ENCODE data around the gene HAPSTR1.
"Not testable (repeated sequence)": the region's sequence is repeated elsewhere in the genome, so short reads cannot be mapped to it uniquely, and the experiment has no call there.

Gene HAPSTR1

DNA sequence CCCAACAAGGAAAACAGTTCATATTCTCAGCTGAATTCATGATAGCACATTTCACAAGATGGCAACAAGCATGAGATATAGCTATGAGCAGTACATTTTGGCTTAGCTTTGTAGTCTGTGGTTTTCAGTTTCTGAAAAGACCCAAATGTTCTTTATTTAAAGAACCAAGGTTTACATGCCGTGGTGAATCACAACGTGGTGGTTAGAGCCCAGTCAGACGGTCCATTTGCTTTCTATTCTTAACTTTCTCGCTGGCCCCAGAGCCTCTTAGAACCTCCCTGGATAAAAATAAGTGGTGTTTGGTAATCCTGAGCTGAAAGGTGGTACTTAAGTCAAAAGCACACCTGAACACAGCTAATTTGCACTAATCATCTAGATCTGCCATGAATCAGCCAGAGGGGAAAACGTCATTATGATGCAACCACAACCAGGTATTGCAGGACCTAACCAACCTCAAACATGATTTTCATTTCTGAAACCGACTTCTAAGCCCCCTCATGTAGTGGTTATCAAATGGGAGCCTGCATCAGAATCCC lies 18.6 kb upstream of the HAPSTR1 start:
- peak; percentile 66 for DNase-seq

DNA sequence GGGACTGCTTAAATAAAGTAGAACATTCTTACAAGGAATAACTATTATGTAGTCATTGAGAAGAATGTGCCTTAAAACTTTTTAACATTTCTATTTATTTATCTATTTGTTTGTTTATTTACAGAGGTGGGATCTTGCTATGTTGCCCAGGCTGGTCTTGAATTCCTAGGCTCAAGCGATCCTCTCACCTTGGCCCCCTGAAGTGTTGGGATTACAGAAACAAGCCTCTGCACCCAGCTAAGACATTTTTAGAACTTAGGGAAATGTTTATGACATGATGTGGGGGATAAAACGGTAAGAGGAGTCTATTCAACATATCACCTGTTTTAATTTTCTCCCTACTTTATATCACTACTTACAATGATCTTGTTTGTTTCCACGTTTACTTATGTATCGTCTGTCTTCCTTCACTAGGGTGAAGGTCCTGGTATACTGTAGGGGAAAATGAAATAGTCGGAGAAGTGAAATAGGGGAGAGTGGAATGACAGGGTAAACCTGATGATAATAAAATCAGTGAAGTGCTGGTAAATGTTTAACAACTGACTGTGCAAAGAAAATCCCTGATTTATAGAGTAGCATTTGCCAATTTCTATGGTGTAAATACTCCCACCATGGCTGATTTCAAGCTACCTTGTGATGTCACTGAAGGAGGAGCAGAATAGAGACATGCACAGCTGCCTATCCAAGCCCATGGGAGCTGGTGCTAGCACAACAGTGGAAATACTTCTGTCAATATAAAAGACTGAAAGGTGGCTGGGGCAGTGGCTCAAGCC lies 16.0 kb upstream of the HAPSTR1 start:
- DNase-seq: no peak

DNA sequence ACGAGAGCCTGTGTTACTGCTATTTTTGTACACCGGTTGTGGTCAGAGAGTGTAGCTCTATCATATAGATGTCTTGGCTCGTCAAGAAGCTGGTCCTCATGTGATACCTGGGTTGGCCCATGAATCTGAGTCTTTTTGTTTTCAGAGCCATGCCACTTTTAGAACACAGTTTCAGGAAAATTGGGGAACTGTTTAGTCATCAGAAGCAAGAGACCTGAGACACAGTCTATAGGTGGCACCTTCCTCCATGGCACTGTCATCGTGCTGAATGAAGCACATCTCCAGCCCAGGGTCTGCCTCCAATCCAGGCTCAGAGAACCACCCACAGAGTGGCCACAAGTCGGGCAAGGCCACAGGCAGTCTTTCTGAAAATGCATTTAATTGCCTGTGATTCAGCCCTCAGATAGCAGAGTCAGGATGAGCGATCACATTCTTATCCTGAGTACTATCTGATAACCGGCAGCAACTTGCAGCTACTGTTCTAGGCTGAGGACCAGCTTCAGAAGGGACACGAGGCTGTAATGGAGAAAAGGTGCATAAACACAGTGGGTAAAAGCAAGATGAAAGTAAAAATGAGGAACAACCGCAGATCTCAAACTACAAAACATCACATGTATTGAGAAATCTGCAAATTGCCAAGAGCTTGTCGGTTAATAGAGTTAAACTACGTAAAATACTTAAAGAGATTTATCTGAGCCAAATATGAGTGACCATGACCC lies 14.2 kb upstream of the HAPSTR1 start:
- DNase-seq: peak; percentile 34

DNA sequence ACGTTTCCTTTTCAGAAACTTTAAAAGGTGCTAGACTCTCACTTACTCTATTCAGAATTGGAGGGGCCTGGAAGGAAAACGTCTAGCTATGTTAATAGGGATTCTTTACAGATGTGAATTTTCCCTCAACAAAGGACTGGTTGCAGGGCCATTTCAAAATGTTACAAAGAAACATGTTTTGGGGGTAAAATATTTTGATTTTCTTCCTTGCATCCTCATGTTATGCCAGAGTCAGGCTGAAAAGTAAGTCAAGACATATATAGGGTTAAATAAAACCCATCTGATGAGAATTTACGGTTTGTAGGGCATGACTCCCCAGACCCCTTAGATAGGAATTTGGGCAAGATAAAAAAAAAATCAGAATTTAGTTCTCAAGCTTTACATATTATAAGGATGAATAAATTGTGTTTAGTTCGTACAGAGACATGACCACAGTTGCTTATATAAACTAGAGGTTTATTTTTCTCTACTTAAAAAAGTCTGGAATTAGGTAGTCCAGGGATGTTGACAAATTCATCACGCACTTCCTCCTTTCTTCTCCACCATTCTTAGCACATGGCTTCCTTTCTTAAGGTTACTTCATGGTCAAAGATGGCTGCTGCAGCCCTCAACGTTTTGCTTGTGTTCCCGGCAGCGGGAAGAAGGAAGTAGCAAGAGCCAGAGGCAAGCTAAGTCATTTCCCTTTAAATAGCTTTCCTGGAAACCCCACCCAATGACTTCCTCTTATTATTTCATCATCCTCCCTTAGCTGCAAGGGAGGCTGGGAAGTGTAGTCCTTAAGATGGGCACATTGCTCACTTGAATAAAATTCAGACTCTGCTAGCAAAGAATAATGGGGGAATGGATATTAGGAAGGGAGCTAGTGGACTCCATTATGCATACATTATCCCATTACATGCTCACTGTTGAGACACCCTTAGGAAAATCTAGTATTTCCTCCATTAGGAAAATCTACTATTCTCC lies 12.7 kb upstream of the HAPSTR1 start:
- DNase-seq: peak; percentile 94

DNA sequence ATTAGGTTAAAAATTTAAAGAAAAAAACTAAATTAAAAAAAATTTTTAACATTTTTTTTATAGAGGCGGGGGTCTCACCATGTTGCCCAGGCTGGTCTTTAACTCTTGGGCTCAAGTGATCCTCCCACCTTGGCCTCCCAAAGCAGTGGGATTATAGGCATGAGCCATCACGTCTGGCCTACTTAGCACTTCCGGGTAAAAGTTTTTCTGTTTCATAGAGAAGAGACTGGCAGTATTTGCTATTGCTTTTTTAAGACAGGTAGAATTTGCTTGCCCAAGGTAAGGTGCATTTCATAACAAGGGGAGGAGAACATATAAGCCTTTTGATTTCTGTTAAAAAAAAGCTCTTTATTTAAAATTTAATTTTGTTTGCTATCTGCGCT lies 12.0 kb upstream of the HAPSTR1 start:
- DNase-seq: no peak

DNA sequence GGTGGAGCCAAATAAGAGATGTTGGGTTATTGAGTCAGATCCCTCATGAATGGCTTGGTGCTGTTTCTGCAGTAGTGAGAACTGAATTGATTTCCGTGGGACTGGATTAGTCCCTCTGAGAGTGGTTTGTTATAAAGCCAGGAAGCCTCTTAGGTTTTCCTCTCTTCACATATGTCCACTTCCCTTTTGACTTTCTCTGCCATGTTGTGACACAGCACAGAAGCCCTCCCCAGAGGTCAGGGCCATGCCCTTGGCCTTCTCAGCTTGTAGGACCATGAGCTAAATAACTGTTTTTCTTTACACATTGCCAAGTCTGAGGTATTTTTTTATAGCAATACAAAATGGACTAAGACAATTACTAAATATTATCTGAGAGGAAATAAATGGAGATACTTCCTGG lies 10.3 kb upstream of the HAPSTR1 start:
- no peak for DNase-seq

DNA sequence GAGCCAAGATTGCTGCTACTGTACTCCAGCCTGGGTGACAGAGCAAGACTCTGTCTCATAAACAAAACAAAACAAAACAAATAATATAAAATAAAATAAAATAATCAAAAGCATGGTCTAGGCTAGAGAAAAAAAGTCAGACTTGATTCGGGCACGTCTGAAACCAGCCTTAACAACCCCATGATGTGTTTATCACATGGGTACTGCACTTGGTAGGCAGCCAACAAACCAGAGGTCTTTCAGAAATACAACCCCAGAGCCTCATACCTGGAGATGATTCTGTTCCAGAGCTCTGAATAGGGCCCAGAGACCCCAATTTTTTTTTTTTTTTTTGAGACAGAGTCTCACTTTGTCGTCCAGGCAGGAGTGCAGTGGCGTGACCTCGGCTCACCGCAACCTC lies 9.6 kb upstream of the HAPSTR1 start:
- no peak for DNase-seq

DNA sequence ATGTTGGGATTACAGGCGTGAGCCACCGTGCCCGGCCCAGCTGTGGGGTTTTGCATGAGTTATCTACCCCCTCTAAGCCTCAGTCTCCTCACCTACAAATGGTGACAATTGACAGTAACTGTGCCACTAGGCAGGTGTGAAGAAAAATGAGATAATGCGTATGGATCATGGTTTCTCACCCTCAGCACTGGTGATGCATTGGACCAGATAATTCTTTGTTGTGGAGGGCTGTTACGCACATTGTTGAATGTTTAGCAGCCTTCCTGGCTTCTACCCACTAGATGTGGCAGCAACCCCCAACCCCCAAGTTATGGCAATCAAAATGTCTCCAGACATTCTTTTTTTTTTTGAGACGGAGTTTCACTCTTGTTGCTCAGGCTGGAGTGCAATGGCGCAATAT lies 9.0 kb upstream of the HAPSTR1 start:
- no peak for DNase-seq

DNA sequence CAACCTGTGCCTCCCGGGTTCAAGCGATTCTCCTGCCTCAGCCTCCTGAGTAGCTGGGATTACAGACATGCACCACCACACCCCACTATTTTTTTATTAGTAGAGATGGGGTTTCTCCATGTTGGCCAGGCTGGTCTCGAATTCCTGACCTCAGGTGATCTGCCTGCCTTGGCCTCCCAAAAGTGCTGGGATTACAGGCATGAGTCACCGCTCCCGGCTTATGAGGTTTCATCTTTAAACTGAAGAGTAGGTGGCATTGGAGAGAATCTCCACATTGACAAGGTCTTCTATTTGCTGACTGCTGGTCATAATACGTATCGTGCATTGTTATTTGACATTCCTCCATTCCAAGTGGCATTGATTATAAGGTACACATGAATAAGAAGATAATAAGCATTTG lies 3.7 kb upstream of the HAPSTR1 start:
- not testable (repeated sequence) for DNase-seq

DNA sequence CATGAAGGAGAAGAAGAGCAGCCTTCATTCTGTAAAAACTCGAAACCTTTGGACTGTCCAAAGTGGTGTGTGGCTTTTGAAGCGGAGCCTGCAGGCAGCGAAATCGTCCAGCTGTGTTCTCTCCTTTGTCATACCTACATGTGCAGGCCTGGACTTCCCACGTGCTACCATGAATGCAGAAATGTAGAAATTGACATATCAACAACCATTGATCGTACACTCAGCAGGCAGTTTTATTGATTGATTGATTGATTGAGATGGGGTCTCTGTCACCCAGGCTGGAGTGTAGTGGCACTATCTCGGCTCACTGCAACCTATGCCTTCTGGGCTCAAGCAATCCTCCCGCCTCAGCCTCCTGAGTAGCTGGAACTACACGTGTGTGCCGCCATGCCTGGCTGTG lies 2.6 kb upstream of the HAPSTR1 start:
- DNase-seq: no peak

DNA sequence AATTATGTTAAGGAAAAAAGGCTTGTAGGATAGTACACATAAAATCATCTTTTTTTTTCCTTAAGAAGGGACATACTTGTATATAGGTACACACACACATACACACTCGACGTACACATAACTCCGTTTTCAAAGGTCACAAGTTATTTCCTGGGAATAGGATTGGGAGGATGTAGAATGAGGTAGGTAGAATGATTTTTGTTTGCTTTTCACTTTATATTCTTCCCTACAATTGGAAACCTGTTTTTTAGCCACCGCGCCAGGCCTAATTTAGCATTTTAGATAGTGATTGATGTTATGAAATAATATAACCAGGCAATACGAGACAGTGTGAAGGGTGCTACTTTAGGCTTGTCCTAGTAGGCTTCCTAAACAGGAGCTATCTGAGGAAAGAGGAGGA lies 1.8 kb upstream of the HAPSTR1 start:
- DNase-seq: no peak

DNA sequence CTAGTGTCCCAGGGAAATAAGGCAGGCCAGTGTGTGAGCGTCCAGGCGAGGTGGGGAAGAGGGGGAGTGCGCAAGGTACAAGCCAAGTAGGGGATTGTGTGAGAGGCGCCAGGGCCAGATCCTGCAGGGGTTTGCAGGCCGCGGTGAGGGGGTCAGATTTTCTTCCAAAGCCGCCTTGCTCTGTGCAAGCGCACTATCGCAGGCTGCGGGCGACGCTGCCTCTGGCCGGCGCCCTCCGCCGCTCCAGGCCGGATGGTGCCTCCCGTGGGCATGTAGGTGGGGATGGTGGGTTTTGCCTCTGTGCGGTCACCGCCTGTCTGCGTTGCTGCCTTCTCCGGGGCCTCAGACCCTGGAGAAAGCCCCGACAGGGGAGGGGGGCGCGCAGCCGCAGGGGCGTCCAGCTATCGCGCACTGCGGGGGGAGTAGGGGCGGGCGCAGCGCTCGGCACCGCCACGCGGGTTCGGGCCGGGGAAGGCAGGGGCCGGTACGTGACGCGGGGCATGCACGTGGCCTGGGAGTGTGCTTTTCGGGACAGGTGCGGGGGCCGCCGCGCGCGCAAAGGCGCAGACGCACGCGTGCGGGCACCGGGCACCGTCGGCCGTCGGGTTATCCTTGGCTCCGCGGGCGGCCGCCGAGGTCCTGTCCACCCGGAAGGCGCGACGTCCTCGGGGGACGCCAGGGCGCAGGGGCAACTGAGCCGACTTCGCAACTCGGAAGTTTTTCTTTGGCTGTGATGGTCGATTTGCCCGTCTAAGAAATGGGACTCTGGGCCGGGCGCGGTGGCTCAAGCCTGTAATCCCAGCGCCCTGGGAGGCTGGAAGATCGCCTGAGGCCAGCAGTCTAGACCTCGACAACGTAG lies 1.1 kb upstream of the HAPSTR1 start:
- peak; percentile 52 for DNase-seq

DNA sequence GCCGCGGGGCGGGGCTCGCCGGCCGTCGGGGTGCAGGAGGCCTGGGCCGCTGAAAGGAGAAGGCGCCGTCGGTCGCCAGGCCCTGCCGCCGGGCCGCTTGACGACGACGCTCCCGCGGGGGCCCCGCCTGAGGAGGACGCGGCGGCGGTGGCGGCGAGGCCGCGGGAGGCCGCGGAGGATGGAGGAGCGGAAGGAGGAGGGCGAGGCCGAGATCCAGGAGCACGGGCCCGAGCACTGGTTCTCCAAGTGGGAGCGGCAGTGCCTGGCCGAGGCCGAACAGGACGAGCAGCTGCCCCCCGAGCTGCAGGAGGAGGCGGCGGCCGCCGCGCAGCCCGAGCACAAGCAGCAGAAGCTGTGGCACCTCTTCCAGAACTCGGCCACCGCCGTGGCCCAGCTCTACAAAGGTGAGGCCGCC lies 430 bp downstream of the HAPSTR1 start:
- peak; percentile 50 for DNase-seq

DNA sequence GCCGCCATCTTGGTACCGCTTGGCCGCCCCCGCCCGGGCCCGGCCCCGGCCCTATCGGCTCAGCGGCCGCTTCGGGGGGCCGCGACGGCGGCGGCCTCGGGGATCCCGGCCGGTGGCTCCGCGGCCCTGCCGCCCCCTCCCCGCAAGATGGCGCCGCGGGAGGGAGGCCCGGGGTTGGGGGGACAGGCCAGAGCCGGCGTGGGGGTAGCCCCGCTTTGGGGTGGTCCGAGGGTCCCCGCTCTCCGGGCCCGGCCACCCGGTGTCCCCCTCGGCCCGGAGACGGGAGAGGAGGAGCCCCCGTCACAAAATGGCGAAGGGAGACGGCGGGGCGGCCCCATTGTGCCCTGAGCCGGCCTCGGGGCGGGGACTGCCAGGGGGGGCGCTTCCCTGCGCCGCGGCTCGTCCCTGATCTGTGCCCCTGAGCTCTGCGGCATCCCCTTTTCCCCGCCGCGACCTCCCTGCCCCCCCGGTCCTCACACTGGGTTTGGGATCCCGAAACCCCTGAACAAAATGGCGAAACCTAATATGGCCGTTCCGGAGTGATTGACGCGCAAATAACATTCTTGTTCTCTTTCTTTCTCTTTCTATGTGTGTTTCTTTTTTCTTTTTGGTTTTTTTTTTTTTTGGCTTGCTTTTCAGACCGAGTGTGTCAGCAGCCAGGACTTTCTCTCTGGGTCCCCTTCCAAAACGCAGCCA lies 986 bp downstream of the HAPSTR1 start:
- peak; percentile 45 for DNase-seq

DNA sequence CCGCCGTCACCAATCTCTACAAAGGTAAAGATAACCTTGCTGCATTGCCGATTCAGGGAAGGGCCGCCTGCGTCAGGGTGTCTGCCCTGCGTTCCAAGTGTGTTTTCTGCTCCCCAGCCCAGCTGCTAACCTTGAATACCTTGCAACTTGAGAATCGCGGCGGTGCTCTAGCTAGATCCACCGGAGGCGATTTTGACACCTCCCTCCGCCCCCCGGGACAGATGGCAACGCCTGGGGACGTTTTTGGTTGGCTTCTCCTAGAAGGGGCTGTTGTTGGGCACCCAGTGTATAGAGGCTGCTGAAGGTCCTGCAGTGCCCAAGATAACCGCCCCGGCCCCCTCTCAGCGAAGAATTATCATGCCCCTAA lies 1.5 kb downstream of the HAPSTR1 start:
- DNase-seq: peak; percentile 44

DNA sequence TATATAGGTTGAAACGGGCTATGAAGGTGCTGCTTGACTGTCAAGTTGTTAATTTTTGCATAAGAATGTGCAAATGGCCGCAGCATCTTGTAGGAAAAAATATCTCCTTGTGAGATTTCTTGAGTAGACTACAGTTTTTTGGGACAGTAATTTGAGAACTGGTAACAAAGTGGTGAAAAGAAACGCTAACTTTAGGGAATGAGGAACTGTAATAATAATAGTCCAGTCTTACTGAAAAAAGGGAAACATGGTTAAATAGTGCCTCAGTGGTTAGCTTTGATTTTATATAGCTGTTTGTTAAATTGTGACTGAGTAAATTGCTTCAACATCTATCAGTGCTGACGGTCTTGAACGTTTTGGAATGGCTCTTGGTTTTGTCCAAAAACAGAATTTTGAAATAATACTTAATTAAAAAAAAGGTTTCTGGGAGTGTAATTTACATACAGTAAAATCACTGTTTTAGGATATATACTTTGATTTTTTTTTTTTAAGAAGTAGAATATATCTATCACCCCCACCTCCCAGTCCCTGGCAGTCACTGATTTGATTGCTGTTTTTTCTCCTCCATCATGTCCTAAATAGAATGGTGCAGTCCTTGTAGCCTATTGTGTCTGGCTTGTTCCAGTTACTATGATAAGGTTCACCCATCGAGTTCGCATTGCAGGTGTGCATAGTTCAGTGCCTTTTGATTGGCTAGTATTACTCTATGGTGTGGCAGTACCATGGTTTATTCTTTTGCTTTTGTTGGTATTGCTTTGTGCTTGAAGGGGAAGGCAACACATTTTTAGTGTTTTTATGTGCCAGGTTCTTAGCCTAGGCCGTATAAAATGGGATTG lies 2.8 kb downstream of the HAPSTR1 start:
- DNase-seq: no peak

DNA sequence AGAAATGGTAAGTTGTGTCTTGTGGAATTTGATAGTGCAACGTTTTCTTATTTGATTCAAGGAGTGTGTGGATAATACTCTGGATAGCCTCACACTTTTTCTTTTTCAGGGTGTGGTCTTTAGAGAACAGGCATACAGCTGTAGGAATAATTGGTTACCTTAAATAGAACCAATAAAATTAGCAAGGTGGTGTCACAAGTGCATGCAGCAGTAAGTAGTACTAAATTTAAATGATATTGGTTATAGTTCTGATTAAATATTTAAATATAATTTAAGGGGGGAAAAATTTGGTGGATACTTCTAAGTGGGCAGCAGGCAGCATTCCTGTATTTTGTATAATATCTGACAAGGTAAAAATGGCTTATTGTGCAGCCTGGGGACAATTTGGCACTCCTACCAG lies 3.7 kb downstream of the HAPSTR1 start:
- no peak for DNase-seq

DNA sequence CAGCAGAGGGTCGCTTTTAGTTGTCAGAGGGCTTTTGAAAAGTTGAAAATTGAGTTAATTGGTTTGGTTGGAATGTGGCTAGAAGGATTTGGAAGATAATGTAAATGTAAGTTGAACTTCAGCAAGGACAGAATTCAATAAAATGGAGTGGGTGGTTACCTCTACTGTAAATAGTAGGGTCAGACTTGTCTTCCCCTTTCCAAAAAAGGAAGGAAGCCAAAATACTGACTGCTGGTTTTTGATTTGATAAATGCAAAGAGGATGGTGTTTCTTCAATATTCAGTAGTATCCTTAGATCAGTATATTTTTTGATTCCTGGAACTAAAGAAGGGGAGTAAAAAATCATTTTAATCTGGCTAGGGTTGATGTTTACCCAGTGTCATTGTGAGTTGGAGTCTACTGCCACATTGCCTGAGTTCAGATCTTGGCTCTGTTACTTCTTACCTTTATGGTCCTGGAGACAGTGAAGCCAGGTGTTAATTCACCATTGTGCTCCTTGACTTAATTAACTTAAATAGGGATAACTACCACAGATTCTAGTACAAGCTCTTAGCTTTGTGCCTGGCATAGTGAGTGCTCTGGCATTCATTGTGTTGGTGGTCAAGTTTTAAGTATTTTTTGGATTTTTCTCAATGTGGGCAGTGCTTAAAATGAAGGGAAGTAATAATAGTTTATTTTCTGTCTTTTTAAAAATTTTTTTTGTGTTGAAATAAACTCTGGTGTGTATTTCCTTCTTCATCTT lies 4.4 kb downstream of the HAPSTR1 start:
- no peak for DNase-seq

DNA sequence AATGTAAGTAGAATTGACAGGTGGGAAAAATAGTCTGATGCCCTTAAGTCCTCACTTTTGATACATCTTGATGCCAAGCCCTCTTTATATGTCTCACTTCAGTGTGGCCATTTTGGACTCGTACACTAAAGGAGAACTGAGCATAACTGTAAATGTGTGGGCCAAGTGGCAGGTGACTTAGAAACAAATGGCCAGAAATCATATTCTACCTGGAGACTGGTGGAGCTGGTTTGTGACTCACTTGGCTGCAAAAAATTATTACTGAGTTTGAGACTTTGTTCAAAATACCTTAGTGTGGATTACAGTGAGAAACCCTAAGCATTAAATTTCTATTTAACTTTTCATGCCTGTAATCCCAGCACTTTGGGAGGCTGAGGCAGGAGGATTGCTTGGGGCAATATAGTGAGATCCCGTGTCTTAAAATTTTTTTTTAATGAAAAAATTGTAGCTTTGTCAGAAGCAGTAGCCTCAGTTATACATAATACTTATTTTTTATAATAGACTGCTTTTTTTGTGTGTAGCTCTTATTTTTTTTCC lies 5.0 kb downstream of the HAPSTR1 start:
- no peak for DNase-seq

All from activated CD4-positive, alpha-beta T cell treated with anti-CD3 and anti-CD28 coated beads, Interleukin-10, Interleukin-2, amounts not matched to agents 100 ng/mL and 50 ng/mL, durations not matched to agents 16 hours and 8 hours (primary cell).